HG03558 (cell line): ENCODE measurements around the gene GBF1.
"Not testable (repeated sequence)": the region's sequence is repeated elsewhere in the genome, so short reads cannot be mapped to it uniquely, and the experiment has no call there.

Source experiments
- ATAC-seq: cut with Tn5 transposase; IDR thresholded peaks from one replicate; pipeline ENCODE4 v1.9.1; 2021; ENCODE audit warnings: moderate number of reproducible peaks; ENCODE audit not compliant: unreplicated experiment; ENCODE audit errors: extremely low read depth

The GBF1 gene, protein sequence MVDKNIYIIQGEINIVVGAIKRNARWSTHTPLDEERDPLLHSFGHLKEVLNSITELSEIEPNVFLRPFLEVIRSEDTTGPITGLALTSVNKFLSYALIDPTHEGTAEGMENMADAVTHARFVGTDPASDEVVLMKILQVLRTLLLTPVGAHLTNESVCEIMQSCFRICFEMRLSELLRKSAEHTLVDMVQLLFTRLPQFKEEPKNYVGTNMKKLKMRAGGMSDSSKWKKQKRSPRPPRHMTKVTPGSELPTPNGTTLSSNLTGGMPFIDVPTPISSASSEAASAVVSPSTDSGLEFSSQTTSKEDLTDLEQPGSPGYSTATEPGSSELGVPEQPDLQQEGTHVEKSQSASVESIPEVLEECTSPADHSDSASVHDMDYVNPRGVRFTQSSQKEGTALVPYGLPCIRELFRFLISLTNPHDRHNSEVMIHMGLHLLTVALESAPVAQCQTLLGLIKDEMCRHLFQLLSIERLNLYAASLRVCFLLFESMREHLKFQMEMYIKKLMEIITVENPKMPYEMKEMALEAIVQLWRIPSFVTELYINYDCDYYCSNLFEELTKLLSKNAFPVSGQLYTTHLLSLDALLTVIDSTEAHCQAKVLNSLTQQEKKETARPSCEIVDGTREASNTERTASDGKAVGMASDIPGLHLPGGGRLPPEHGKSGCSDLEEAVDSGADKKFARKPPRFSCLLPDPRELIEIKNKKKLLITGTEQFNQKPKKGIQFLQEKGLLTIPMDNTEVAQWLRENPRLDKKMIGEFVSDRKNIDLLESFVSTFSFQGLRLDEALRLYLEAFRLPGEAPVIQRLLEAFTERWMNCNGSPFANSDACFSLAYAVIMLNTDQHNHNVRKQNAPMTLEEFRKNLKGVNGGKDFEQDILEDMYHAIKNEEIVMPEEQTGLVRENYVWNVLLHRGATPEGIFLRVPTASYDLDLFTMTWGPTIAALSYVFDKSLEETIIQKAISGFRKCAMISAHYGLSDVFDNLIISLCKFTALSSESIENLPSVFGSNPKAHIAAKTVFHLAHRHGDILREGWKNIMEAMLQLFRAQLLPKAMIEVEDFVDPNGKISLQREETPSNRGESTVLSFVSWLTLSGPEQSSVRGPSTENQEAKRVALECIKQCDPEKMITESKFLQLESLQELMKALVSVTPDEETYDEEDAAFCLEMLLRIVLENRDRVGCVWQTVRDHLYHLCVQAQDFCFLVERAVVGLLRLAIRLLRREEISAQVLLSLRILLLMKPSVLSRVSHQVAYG (N-terminal part only)

DNA sequence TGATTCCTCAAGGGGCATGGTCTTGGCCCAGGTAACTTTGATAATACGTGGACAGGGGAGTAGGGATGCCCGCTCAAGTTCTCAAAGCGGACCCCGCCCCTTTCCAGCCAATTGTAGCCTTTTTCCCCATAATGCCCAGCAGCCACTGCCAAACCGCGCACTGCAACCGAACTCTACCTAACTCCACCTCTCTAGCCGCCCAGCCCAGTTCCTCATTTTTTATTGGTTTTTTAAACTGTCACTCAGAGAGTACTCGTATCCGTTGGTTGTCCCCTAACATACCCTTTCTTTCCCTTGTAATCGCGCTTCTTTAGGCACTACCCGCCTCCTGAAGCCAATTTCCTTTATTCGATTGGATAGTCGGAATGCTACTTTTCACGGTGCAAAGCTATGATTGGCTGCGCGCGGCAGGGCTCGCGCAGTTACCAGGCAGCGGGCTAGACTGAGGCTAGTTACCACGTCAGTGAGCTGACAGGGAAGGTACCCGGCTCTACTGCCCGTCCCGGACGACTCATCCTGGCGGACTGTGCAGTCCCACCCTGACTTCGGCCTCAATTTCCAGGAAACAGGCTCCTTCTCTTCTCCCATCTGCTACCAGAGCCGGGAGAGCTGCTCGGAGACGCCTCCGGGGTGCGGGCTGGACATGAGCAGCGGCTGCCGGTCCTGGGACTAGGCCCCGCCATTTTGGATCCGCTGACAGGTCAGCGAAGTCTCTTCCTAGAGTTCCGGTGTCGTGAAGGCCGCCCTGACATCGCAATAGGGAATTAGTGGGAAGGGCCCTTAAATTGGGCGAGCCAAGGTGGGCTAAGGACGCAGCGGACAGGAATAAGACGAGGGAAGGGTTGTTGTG is at the start of gene GBF1:
Gene GBF1 (plus strand): TSS at position 451 of the 850 bp plus-strand sequence. CDS start 13,407 bp downstream, outside the sequence.
- ATAC-seq, result peak; percentile 90

DNA sequence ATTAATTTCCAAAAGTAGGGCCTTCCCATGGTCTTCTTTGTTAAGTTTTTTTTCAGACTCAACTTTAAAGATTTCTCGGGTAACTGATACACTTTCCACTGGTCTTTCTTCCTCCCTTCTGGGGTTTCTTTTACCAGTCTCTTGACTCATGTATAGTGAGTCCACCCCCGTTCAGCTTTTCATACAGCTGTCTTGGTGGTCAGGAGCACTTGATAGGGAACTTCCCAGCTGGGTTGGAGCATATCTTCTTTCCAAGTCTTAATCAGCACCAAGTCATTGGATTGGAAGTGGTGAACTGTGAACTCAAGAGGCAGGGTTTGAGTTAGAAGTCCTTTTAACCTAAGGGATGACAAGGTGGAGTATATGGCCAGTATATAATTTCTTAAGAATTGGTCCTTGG is 48.4 kb upstream of the GBF1 start:
- no peak for ATAC-seq

DNA sequence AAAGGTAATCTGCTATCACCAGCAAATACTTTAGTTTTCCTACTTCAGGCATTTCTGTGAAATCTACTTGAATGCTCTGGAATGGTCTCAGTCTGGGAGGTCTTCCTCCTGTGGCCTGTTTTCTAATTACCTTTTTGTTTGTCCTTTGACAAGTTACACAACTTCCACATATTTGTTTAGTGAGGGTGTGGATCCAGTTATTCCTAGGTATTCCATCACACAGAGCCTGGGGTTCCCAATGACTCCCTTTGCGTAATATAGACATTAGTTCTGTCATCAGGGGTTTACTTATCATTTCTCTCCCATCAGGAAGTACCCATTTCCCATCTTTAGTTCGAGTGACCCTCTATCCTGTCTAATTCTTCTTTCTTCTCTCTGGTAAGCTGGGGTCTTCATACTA is 47.3 kb upstream of the GBF1 start:
- no peak for ATAC-seq

DNA sequence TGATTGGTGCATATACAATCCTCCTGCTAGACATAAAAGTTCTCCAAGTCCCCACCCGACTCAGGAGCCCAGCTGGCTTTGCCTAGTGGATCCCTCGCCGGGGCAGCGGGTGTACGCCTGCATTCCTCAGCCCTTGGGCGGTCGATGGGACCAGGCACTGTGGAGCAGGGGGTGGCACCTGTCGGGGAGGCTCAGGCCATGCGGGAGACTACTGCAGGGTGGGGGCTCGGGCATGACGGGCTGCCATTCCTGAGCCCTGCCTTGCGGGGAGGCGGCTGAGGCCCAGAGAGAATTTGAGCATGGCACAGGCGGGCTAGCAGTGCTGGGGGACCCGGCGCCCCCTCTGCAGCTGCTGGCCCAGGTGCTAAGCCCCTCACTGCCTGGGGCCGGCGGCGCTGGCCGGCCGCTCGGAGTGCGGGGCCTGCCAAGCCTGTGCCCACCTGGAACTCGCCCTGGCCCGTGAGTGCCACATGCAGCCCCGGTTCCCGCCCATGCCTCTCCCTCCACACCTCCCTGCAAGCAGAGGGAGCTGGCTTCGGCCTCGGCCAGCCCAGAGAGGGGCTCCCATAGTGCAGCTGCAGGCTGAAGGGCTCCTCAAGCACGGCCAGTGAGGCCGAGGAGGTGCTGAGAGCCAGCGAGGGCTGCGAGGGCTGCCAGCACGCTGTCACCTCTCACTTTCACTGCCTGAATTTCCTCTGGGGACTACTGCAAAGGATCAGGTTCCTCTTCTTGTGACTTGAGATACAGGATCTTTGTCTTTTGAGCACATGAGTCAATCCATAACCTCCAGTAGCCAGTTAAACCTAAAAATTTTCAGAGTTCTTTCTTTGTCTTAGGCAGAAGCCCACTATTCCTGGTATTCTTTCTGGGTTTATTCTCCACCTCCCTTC is 44.3 kb upstream of the GBF1 start:
- no peak for ATAC-seq

DNA sequence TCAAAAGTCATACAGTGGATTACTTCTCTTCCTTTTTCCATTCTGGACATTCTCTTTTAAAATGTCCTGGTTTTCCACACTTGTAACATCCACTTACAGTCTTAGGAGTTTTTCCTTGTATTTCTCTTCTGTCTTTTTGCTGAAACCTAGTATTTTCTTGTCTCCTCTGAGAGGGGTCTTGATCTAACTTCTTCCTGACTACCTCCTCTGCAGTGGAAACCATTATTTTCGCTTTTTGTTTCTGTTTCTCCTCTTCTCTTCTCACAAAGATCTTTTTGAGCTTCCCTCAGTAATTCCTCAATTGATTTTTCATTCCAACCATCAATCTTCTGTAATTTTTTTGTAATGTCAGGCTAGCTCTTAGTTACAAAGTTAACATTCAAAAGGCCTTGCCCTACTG is 42.9 kb upstream of the GBF1 start:
- ATAC-seq, result no peak

DNA sequence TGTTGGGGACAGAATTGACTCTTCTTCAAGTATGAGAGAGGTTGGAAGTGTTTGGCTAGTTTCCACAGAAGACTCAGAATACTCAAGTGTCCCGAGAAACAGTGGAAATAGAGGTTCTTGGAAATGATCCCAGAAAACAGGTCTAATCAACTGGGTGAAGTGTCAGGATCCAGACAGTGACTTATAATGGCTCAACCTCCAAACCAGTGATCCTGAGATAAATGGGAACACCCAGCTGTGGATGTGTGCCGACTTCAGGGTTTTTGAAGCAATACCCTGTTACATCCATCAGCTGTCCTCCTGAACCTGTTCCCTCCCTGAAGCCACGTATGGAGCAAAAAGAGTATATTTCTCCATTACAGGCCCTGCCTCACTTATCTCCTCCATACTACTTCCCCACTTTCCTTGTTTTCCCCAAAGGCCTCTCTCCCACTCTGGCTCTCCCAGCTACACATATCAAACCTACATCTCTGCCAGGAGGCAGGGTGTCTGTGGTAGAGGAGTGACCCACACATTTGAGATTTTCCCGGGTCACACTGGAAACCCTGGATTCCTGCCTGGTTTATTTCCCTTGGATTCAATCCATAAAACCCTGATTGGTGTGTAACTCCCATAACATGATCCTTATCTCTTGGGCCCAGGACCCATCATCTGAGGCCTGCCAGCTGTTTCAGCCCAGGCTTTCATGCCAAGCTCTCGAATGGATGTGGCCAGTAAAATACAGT is 36.9 kb upstream of the GBF1 start:
- ATAC-seq, result no peak

DNA sequence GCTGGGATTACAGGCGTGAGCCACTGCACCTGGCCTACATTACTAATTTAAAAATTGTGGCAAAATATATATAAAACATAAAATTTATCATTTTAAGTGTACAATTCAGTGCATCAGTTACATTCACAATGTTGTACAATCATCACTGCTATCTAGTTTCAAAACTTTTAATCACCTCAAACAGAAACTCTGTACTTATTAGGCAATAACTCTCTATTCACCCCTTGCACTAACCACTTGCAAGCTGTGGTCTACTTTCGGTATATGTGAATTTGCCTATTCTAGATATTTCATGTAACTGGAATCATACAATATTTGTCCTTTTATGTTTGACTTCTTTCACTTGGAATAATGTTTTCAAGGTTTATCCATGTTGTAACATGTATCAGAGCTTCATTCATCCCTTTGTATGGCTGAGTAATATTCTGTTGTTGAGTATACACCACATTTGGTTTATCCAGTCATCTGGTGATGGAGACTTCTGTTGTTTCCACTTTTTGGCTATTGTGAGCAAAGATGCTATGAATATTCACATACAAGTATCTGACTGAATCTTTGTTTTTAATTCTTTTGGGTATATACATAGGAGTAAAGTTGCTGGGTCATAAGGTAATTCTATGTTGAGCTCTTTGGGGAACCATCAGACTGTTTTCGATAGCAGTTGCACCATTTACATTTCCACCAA is 33.6 kb upstream of the GBF1 start:
- no peak for ATAC-seq

DNA sequence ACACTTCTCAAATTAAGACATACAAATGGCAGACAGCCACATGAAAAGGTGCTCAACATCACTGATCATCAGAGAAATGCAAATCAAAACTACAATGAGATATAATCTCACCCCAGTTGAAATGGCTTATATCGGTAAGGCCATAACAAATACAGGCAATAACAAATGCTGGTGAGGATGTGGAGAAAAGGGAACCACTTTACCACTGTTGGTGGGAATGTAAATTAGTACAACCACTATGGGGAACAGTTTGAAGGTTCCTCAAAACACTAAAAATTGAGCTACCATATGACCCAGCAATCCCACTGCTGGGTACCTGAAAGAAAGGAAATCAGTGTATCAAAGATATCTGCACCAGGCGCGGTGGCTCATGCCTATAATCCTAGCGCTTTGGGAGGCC is 31.7 kb upstream of the GBF1 start:
- ATAC-seq, result not testable (repeated sequence)

DNA sequence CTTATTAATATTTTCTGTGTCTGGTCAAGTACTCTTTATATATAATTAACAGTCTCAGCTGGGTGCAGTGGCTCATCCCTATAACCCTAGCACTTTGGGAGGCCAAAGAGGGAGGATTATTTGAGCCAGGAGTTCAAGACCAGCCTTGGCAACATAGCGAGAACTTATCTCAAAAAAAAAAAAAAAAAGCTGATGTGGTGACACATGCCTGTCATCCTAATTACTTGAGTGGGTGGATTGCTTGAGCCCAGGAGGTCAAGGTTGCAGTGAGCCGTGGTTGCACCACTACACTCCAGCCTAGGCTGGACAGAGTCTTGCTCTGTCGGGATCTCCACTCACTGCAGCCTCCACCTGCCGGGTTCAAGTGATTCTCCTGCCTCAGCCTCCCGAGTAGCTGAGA is 26.0 kb upstream of the GBF1 start:
- ATAC-seq, result no peak

DNA sequence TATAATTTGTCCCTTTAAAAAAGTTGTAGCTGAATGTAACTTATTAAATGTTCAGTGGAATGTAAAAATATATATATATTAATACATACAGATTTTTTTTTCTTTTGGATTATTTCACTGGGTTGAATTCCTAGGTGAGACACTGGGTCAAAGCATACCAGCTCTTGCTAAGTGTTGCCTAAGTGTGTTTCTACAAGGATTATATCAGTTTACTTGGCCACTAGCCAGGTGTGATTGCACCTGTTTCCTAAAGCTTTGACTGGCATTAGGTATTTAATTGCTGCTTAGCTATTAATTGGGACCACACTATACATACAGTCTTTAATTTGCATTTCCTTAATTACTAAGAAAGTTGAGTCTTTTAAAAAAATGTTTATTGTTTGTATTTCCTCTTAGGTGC is 24.7 kb upstream of the GBF1 start:
- ATAC-seq, result no peak

DNA sequence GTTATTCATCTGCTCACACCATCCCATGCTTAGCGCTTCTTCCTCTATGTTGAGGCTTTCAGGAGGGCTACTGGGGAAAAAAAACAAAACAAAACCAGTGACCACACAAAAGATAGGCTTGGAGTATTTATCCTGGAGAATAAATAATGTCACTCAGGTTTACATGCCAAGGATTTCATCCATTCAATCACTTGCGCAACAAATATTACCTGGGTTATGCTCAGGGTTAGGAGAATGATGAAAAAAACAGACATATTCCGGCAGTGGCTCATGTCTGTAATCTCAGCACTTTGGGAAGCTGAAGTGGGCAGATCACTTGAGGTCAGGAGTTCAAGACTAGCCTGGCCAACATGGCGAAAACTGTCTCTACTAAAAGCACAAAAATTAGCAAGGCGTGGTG is 22.5 kb upstream of the GBF1 start:
- ATAC-seq, result no peak

DNA sequence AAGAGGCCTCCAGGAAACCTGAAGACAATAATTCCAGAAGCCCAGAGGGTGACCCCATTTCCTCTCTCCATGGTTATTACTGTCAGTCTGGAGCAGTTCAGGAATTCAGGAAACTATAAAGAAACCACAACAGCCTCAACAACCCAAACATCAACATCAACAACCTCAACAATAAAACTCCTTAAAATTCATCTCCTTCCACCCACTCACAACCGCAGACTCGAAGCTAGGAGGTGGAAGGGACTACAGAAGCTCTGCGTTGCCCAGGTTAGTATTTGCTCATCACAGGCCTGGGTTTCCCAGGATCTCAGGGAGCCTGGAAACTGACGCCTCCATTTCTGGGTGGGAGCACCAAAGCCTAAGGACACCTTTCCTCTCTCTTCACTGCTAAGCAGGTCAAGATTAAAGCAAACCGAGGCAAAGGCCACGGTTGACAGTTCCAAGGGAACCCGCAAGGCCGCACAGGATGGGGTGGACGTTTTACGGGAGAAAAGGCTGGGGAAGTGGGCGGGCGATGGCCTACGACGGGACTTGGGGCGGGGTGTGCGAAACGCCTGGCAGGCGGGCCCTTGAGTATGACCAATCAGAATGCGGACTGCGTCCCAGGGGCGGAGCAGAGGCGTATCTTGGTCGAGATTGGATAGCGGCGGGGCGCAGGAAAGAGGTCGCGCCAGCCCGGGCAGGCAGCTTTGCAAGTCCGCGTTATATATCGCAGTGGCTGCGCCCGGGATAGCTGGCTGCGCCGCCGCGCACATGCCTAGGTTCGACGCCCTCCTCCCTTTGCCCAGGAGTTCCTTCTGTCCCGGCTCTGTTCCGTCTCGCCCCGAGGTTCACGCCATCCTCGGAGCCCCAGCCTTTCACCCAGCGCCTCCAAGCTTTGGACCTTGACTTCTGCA is 19.4 kb upstream of the GBF1 start, which contains the start of gene ELOVL3:
Gene ELOVL3 (plus strand): TSS at position 654 of the 896 bp plus-strand sequence. CDS start 250 bp downstream, outside the sequence.
- peak; percentile 57 for ATAC-seq

DNA sequence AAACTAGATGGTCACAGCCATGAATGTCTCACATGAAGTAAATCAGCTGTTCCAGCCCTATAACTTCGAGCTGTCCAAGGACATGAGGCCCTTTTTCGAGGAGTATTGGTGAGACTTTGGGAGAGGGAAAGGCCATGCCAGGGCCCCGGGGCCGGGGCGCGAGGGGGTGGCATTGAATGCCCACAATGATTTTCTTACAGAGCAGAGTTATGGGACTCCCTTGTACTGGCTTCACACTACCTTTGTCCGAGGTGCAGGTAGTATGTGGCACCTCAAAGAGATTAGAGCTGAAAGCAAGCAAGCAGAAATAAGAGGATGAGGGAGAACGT is 18.8 kb upstream of the GBF1 start:
- ATAC-seq, result no peak

DNA sequence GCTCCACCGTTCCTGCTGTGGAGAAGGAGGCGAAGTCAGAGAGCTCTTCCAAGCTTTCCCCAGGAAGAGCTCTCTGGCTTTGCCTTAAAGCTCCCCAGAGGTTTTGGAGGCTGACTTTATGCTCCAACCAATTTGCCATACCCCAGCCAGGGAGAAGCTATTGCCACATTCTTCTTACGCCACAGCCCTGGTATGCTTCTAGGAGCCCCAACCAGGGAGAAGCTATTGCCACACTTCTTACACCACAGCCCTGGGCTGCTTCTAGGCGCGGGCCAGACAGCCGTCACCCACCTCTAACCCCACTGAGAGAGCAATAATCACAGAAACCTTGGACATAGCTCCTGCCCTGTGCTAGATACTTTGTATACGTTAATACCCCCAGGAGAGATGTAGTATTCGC is 18.3 kb upstream of the GBF1 start:
- no peak for ATAC-seq

DNA sequence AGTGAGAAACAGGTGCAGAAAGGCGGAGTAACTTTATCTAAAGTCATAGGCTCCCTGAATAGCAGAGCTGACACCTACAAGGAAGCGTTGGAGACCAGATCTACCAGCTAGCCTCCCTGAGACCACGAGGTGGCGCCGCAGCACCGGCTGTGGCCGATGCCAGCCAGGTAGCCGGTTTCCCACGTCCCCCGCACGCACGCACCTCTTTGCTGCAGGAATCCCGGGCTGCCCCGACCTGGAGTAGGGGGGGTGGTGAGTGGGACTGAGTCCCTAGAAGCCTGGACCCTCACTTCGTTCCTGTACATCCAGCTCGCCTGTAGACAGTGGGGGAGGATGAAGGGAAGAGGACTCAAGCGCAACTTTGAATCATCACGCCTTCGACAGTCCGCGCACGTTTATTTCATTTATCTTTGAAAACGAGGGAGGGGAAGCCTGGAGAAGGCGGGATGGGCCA is 15.5 kb upstream of the GBF1 start:
- no peak for ATAC-seq

DNA sequence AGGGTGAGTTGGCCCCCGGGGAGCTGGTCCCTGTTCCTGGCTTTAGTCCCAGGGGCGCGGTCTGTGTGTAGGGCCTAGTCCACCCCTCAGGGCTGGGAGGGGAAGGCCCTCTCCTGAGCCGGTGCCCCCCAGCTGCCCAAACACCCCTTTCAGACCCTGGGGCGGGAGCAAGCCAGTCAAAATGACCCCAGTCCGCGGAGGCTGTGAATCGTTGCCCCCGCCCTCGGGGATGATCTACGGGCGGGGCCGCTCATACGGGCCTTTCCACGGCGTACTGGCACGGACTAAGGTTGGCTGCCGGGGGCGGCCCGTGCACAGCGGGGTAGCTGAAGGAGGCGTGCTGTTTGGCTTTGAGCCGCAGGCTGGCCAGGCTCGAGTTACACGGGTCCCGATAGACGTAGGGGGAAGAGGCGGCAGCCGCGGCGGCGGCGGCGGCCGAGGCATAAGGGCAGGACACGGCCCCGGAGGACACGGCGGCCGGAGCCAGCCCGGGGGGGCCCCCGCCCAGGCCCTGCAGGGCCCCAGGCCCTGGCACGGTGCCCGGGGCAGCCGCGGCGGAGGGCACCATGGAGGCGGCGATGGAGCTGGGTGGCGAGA is 15.0 kb upstream of the GBF1 start:
- ATAC-seq, result no peak
